WTC11 (cell line): Measurements from ENCODE around the gene LNX2.

ENCODE experiments used
- ESRRA ChIP-seq: sonication (generic); formaldehyde crosslinking; IDR thresholded peaks from 2 replicates; pipeline ENCODE4 v1.8.1; 2022; ENCODE audit warnings: mild to moderate bottlenecking, missing genetic modification reagents, borderline replicate concordance
- NFYB ChIP-seq: sonication (generic); formaldehyde crosslinking; conservative IDR thresholded peaks from 2 replicates; pipeline ENCODE4 v1.8.0; 2022; ENCODE audit warnings: low read depth, missing genetic modification reagents
- TCF7 ChIP-seq: sonication (generic); formaldehyde crosslinking; IDR thresholded peaks from 2 replicates; pipeline ENCODE4 v1.8.0; 2022; ENCODE audit warnings: mild to moderate bottlenecking, low read depth, missing genetic modification reagents, moderate library complexity
- TEAD4 ChIP-seq: sonication (generic); formaldehyde crosslinking; IDR thresholded peaks from 2 replicates; pipeline ENCODE4 v1.8.0; 2022; ENCODE audit warnings: mild to moderate bottlenecking, missing genetic modification reagents
- ZNF138 ChIP-seq: sonication (generic); formaldehyde crosslinking; conservative IDR thresholded peaks from 2 replicates; pipeline ENCODE4 v1.8.1; 2022; ENCODE audit warnings: mild to moderate bottlenecking, moderate library complexity, missing genetic modification reagents
- TF ChIP-seq, protein P1 (sequence below): sonication (generic); formaldehyde crosslinking; IDR thresholded peaks from 2 replicates; pipeline ENCODE4 v1.8.1; 2023; ENCODE audit warnings: mild to moderate bottlenecking, moderate library complexity, missing genetic modification reagents
- TF ChIP-seq, protein P2 (sequence below): fragments of 200-600 bp; IDR thresholded peaks from 2 replicates; pipeline ENCODE4 v1.8.0; 2022; ENCODE audit warnings: antibody characterized with exemption
- TF ChIP-seq, protein P3 (sequence below): sonication (generic); formaldehyde crosslinking; IDR thresholded peaks from 2 replicates; pipeline ENCODE4 v1.8.0; 2022; ENCODE audit warnings: mild to moderate bottlenecking, missing genetic modification reagents
- TF ChIP-seq, protein P4 (sequence below): sonication (generic); formaldehyde crosslinking; IDR thresholded peaks from 2 replicates; pipeline ENCODE4 v1.8.0; 2022; ENCODE audit warnings: mild to moderate bottlenecking, missing genetic modification reagents
- TF ChIP-seq, protein P5 (sequence below): sonication (generic); formaldehyde crosslinking; conservative IDR thresholded peaks from 2 replicates; pipeline ENCODE4 v1.8.1; 2022; ENCODE audit warnings: mild to moderate bottlenecking, missing genetic modification reagents

DNA sequence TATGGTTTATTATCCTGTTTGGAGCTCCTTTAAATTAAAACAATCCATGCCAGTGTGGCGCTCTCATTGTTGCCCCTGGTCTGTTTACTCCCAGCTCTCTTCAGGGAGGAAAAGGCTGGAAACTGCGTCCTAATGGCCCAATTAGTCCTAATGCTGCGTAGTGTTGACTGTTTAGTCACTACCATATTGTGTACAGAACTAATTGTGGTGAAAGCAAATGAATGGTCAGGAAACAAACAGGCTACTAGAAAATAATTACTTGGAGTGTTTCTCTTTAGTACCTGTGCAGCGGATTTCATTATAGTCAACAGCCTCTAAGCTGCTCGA lies 115.5 kb downstream of the LNX2 start:
- TF ChIP-seq TCF7 (CRISPR knock-in tag) (no peak), TEAD4 (CRISPR knock-in tag) (no peak), ZNF138 (CRISPR knock-in tag) (no peak), NFYB (CRISPR knock-in tag) (no peak), ESRRA (no peak)
- TF ChIP-seq, protein P1, sequence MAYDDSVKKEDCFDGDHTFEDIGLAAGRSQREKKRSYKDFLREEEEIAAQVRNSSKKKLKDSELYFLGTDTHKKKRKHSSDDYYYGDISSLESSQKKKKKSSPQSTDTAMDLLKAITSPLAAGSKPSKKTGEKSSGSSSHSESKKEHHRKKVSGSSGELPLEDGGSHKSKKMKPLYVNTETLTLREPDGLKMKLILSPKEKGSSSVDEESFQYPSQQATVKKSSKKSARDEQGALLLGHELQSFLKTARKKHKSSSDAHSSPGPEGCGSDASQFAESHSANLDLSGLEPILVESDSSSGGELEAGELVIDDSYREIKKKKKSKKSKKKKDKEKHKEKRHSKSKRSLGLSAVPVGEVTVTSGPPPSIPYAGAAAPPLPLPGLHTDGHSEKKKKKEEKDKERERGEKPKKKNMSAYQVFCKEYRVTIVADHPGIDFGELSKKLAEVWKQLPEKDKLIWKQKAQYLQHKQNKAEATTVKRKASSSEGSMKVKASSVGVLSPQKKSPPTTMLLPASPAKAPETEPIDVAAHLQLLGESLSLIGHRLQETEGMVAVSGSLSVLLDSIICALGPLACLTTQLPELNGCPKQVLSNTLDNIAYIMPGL (CRISPR knock-in tag) = no peak
- TF ChIP-seq, protein P2, sequence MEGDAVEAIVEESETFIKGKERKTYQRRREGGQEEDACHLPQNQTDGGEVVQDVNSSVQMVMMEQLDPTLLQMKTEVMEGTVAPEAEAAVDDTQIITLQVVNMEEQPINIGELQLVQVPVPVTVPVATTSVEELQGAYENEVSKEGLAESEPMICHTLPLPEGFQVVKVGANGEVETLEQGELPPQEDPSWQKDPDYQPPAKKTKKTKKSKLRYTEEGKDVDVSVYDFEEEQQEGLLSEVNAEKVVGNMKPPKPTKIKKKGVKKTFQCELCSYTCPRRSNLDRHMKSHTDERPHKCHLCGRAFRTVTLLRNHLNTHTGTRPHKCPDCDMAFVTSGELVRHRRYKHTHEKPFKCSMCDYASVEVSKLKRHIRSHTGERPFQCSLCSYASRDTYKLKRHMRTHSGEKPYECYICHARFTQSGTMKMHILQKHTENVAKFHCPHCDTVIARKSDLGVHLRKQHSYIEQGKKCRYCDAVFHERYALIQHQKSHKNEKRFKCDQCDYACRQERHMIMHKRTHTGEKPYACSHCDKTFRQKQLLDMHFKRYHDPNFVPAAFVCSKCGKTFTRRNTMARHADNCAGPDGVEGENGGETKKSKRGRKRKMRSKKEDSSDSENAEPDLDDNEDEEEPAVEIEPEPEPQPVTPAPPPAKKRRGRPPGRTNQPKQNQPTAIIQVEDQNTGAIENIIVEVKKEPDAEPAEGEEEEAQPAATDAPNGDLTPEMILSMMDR = no peak
- TF ChIP-seq, protein P3, sequence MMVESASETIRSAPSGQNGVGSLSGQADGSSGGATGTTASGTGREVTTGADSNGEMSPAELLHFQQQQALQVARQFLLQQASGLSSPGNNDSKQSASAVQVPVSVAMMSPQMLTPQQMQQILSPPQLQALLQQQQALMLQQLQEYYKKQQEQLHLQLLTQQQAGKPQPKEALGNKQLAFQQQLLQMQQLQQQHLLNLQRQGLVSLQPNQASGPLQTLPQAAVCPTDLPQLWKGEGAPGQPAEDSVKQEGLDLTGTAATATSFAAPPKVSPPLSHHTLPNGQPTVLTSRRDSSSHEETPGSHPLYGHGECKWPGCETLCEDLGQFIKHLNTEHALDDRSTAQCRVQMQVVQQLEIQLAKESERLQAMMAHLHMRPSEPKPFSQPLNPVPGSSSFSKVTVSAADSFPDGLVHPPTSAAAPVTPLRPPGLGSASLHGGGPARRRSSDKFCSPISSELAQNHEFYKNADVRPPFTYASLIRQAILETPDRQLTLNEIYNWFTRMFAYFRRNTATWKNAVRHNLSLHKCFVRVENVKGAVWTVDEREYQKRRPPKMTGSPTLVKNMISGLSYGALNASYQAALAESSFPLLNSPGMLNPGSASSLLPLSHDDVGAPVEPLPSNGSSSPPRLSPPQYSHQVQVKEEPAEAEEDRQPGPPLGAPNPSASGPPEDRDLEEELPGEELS = no peak
- TF ChIP-seq, protein P4, sequence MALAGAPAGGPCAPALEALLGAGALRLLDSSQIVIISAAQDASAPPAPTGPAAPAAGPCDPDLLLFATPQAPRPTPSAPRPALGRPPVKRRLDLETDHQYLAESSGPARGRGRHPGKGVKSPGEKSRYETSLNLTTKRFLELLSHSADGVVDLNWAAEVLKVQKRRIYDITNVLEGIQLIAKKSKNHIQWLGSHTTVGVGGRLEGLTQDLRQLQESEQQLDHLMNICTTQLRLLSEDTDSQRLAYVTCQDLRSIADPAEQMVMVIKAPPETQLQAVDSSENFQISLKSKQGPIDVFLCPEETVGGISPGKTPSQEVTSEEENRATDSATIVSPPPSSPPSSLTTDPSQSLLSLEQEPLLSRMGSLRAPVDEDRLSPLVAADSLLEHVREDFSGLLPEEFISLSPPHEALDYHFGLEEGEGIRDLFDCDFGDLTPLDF (CRISPR knock-in tag) = no peak
- TF ChIP-seq, protein P5, sequence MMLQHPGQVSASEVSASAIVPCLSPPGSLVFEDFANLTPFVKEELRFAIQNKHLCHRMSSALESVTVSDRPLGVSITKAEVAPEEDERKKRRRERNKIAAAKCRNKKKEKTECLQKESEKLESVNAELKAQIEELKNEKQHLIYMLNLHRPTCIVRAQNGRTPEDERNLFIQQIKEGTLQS (CRISPR knock-in tag) = no peak
